ENCODE data around the gene CYP2C19.
"Not testable (repeated sequence)": the region's sequence is repeated elsewhere in the genome, so short reads cannot be mapped to it uniquely, and the experiment has no call there.

Gene CYP2C19

DNA sequence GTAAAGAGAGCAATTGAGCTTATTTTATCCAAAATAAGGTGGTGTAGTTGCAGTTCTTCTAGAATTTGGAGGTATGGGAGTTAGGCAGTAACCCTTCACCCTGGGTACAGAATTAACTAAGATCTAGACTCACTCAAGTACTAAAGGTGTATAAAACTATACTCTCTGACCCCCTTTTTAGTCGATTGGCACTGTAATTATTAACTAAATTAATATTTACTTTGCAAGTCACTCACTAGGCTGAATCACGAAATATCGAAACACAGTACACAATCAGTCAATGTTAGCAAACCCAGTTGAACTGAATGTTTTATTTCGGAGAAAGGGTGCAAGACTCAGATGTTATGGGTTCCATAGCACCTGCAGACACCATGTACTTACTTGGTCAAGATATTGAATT lies 14.6 kb upstream of the CYP2C19 start:
- TF ChIP-seq BACH2 (CRISPR knock-in tag; IDR thresholded peaks at IDR 0.05; ENCODE audit: borderline replicate concordance) (no peak), ESRRG (CRISPR knock-in tag; IDR thresholded peaks at IDR 0.05) (no peak), CSDC2 (CRISPR knock-in tag; IDR thresholded peaks at IDR 0.05) (no peak), POU6F1 (CRISPR knock-in tag; IDR thresholded peaks at IDR 0.05; ENCODE audit: borderline replicate concordance, low read depth) (no peak), ZNF8 (CRISPR knock-in tag; IDR thresholded peaks at IDR 0.05) (no peak), ZFP30 (CRISPR knock-in tag; IDR thresholded peaks at IDR 0.05) (no peak), ZFP3 (CRISPR knock-in tag; IDR thresholded peaks at IDR 0.05) (no peak), OSR1 (CRISPR knock-in tag; IDR thresholded peaks at IDR 0.05) (no peak)
- TF ChIP-seq, protein P1, sequence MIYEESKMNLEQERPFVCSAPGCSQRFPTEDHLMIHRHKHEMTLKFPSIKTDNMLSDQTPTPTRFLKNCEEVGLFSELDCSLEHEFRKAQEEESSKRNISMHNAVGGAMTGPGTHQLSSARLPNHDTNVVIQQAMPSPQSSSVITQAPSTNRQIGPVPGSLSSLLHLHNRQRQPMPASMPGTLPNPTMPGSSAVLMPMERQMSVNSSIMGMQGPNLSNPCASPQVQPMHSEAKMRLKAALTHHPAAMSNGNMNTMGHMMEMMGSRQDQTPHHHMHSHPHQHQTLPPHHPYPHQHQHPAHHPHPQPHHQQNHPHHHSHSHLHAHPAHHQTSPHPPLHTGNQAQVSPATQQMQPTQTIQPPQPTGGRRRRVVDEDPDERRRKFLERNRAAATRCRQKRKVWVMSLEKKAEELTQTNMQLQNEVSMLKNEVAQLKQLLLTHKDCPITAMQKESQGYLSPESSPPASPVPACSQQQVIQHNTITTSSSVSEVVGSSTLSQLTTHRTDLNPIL (CRISPR knock-in tag; IDR thresholded peaks at IDR 0.05; ENCODE audit: low read depth): no peak
- TF ChIP-seq, protein P2, sequence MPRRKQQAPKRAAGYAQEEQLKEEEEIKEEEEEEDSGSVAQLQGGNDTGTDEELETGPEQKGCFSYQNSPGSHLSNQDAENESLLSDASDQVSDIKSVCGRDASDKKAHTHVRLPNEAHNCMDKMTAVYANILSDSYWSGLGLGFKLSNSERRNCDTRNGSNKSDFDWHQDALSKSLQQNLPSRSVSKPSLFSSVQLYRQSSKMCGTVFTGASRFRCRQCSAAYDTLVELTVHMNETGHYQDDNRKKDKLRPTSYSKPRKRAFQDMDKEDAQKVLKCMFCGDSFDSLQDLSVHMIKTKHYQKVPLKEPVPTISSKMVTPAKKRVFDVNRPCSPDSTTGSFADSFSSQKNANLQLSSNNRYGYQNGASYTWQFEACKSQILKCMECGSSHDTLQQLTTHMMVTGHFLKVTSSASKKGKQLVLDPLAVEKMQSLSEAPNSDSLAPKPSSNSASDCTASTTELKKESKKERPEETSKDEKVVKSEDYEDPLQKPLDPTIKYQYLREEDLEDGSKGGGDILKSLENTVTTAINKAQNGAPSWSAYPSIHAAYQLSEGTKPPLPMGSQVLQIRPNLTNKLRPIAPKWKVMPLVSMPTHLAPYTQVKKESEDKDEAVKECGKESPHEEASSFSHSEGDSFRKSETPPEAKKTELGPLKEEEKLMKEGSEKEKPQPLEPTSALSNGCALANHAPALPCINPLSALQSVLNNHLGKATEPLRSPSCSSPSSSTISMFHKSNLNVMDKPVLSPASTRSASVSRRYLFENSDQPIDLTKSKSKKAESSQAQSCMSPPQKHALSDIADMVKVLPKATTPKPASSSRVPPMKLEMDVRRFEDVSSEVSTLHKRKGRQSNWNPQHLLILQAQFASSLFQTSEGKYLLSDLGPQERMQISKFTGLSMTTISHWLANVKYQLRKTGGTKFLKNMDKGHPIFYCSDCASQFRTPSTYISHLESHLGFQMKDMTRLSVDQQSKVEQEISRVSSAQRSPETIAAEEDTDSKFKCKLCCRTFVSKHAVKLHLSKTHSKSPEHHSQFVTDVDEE (CRISPR knock-in tag; IDR thresholded peaks at IDR 0.05): no peak
- no peak for ATAC-seq

DNA sequence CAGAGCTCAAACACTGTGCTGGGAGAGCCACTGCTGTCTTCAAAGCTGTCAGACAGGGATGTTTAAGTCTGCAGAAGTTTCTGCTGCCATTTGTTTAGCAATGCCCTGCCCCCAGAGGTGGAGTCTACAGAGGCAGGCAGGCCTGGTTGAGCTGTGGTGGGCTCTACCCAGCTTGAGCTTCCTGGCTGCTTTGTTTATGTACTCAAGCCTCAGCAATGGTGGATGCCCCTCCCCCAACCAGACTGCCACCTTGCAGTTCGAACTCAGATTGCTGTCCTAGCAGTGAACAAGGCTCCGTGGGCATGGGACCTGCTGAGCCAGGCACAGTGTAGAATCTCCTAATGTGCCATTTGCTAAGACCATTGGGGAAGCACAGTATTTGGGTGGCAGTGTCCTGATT lies 4.6 kb upstream of the CYP2C19 start:
- ATAC-seq: no peak
- no peak for TF ChIP-seq ZNF70 (CRISPR knock-in tag; IDR thresholded peaks at IDR 0.05)
- TF ChIP-seq SNAI2 (CRISPR knock-in tag; IDR thresholded peaks at IDR 0.05): no peak
- TF ChIP-seq ZFP3 (CRISPR knock-in tag; IDR thresholded peaks at IDR 0.05): no peak

GRCh38 chr10:94760586-94761178 lies 1.8 kb upstream of the CYP2C19 start:
- TF ChIP-seq ISL1 (CRISPR knock-in tag; IDR thresholded peaks at IDR 0.05): no peak
- no peak for TF ChIP-seq ZFP3 (CRISPR knock-in tag; IDR thresholded peaks at IDR 0.05)
- TF ChIP-seq ZFP30 (CRISPR knock-in tag; IDR thresholded peaks at IDR 0.05): no peak
- no peak for TF ChIP-seq ZNF8 (CRISPR knock-in tag; IDR thresholded peaks at IDR 0.05)
- TF ChIP-seq ESRRG (CRISPR knock-in tag; IDR thresholded peaks at IDR 0.05): no peak
- ATAC-seq: no peak

DNA sequence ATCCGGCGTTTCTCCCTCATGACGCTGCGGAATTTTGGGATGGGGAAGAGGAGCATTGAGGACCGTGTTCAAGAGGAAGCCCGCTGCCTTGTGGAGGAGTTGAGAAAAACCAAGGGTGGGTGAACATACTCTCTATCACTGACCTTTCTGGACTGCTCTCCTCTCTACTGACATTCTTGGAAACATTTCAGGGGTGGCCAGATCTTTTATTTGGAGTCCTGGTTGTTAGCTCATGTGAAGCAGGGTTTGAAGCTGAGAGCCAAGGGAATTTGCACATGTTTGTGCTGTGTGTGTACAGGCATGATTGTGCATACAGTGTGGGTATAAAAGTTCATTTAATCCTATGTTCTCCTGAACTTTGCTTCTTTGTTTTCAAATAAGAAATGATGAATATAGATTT lies 12.9 kb downstream of the CYP2C19 start:
- not testable (repeated sequence) for ATAC-seq

GRCh38 chr10:94777886-94778458 lies 15.5 kb downstream of the CYP2C19 start:
- TF ChIP-seq ESRRG (CRISPR knock-in tag; IDR thresholded peaks at IDR 0.05) (no peak), OSR1 (CRISPR knock-in tag; IDR thresholded peaks at IDR 0.05) (no peak), TOX (CRISPR knock-in tag; IDR thresholded peaks at IDR 0.05; ENCODE audit: borderline replicate concordance) (no peak), ZC3H10 (CRISPR knock-in tag; IDR thresholded peaks at IDR 0.05) (no peak)
- no peak for ATAC-seq

- TF ChIP-seq ZC3H10 (CRISPR knock-in tag; IDR thresholded peaks at IDR 0.05) (no peak), ZNF70 (CRISPR knock-in tag; IDR thresholded peaks at IDR 0.05) (no peak), SNAI2 (CRISPR knock-in tag; IDR thresholded peaks at IDR 0.05) (no peak), CSDC2 (CRISPR knock-in tag; IDR thresholded peaks at IDR 0.05) (no peak), PPARA (CRISPR knock-in tag; IDR thresholded peaks at IDR 0.05; ENCODE audit: borderline replicate concordance) (no peak), ZNF565 (CRISPR knock-in tag; conservative IDR thresholded peaks at IDR 0.05; ENCODE audit: low read depth) (no peak), ISL1 (CRISPR knock-in tag; IDR thresholded peaks at IDR 0.05) (no peak)
- TF ChIP-seq, protein P2 (CRISPR knock-in tag; IDR thresholded peaks at IDR 0.05): no peak
- no peak for ATAC-seq
These were observed 18.4 kb downstream of the CYP2C19 start for GRCh38 chr10:94780844-94781243.

Measured in SK-N-SH treated with all-trans-retinoic acid at 6 μM for 48 hours (cell line).